22Rv1 (cell line): ENCODE results near the gene RAC2.

ENCODE experiments used
- ZFX ChIP-seq: fragments of 450-650 bp; IDR thresholded peaks from 2 replicates; pipeline ENCODE4 v1.6.1; 2017; ENCODE audit warnings: antibody characterized with exemption, borderline replicate concordance
- TF ChIP-seq, protein P1 (sequence below): fragments of 450-650 bp; IDR thresholded peaks from 2 replicates; pipeline ENCODE4 v1.5.1; 2017; ENCODE audit warnings: mild to moderate bottlenecking

GRCh38 chr22:37202716-37203115 lies 41.4 kb downstream of the RAC2 start:
- TF ChIP-seq, protein P1, sequence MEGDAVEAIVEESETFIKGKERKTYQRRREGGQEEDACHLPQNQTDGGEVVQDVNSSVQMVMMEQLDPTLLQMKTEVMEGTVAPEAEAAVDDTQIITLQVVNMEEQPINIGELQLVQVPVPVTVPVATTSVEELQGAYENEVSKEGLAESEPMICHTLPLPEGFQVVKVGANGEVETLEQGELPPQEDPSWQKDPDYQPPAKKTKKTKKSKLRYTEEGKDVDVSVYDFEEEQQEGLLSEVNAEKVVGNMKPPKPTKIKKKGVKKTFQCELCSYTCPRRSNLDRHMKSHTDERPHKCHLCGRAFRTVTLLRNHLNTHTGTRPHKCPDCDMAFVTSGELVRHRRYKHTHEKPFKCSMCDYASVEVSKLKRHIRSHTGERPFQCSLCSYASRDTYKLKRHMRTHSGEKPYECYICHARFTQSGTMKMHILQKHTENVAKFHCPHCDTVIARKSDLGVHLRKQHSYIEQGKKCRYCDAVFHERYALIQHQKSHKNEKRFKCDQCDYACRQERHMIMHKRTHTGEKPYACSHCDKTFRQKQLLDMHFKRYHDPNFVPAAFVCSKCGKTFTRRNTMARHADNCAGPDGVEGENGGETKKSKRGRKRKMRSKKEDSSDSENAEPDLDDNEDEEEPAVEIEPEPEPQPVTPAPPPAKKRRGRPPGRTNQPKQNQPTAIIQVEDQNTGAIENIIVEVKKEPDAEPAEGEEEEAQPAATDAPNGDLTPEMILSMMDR: no peak
- no peak for TF ChIP-seq ZFX
